Lower leg skin (tissue), 3 donors: ENCODE measurements around the gene CD200.

Experiments
- CTCF ChIP-seq, 3 donors: fragments of 450-650 bp; IDR thresholded peaks; one replicate each; pipeline ENCODE4 v1.5.1; 2016; ENCODE audit warnings: antibody characterized with exemption in 3 of 3, mild to moderate bottlenecking in 3 of 3, moderate library complexity in 2 of 3
- POLR2A ChIP-seq, 2 donors: fragments of 450-650 bp; IDR thresholded peaks; one replicate each; pipeline ENCODE4 v1.6.1; 2016 to 2017; ENCODE audit warnings: antibody characterized with exemption in 2 of 2, mild to moderate bottlenecking in 1 of 2, moderate library complexity in 1 of 2

DNA sequence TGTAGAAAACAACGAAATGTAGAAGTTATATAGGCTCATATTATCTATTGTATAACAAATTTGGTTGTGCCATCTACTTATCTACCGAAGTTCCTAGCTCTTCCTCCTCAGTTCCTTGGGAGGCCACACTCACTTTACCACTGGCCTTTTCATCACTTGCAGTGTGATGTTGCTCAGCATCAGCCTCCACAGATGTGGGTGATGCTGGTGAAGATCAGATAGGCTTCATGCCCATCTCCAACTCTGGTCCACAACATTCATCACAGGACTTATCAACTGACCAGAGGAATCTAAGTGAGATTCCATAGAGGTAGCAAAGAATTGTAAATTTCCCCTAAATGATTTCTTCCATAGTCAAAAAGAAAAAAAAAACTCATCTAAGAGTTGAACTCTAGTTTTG is 8.4 kb downstream of the CD200 start:
- TF ChIP-seq CTCF (IDR thresholded peaks at IDR 0.05) (no peak), POLR2A (IDR thresholded peaks at IDR 0.05) (no peak)
